ENCODE measurements around the gene SLC25A47.

The SLC25A47 gene

GRCh38 chr14:100320157-100320856 is 2.8 kb upstream of the SLC25A47 start:
- no peak for FAIRE-seq
- DNase-seq (ENCODE audit: insufficient read length): no peak
- no peak for TF ChIP-seq TAF1 (IDR thresholded peaks at IDR 0.05; ENCODE audit: borderline replicate concordance, low read depth, low read length)

- TF ChIP-seq POLR2A (IDR thresholded peaks at IDR 0.05; ENCODE audit: low read depth, low read length): no peak
- TF ChIP-seq POLR2AphosphoS5 (IDR thresholded peaks at IDR 0.05; ENCODE audit: low read depth, low read length): no peak
- no peak for TF ChIP-seq TAF1 (IDR thresholded peaks at IDR 0.05; ENCODE audit: borderline replicate concordance, low read depth, low read length)
- no peak for FAIRE-seq
- no peak for DNase-seq (ENCODE audit: insufficient read length)
Observed at GRCh38 chr14:100321473-100322137, 1.5 kb upstream of the SLC25A47 start.

GRCh38 chr14:100322138-100322957 is 791 bp upstream of the SLC25A47 start:
- TF ChIP-seq TAF1 (IDR thresholded peaks at IDR 0.05; ENCODE audit: borderline replicate concordance, low read depth, low read length) (no peak), POLR2A (IDR thresholded peaks at IDR 0.05; ENCODE audit: low read depth, low read length) (no peak), POLR2AphosphoS5 (IDR thresholded peaks at IDR 0.05; ENCODE audit: low read depth, low read length) (no peak)
- DNase-seq (ENCODE audit: insufficient read length): no peak
- no peak for FAIRE-seq

GRCh38 chr14:100323942-100324307 is 786 bp downstream of the SLC25A47 start:
- FAIRE-seq (no peak), DNase-seq (ENCODE audit: insufficient read length) (no peak)
- TF ChIP-seq POLR2A (IDR thresholded peaks at IDR 0.05; ENCODE audit: low read depth, low read length): no peak
- TF ChIP-seq POLR2AphosphoS5 (IDR thresholded peaks at IDR 0.05; ENCODE audit: low read depth, low read length): no peak
- no peak for TF ChIP-seq TAF1 (IDR thresholded peaks at IDR 0.05; ENCODE audit: borderline replicate concordance, low read depth, low read length)

- TF ChIP-seq POLR2A (IDR thresholded peaks at IDR 0.05; ENCODE audit: low read depth, low read length) (no peak), POLR2AphosphoS5 (IDR thresholded peaks at IDR 0.05; ENCODE audit: low read depth, low read length) (no peak), TAF1 (IDR thresholded peaks at IDR 0.05; ENCODE audit: borderline replicate concordance, low read depth, low read length) (no peak)
- FAIRE-seq (no peak), DNase-seq (ENCODE audit: insufficient read length) (no peak)
Observed at GRCh38 chr14:100325231-100325632, 2.1 kb downstream of the SLC25A47 start.

- FAIRE-seq: no peak
- DNase-seq (ENCODE audit: insufficient read length): no peak
- no peak for TF ChIP-seq POLR2AphosphoS5 (IDR thresholded peaks at IDR 0.05; ENCODE audit: low read depth, low read length)
- no peak for TF ChIP-seq POLR2A (IDR thresholded peaks at IDR 0.05; ENCODE audit: low read depth, low read length)
- TF ChIP-seq TAF1 (IDR thresholded peaks at IDR 0.05; ENCODE audit: borderline replicate concordance, low read depth, low read length): no peak
Observed at GRCh38 chr14:100325958-100326357, 2.8 kb downstream of the SLC25A47 start.

GRCh38 chr14:100327128-100327527 is 4.0 kb downstream of the SLC25A47 start:
- no peak for TF ChIP-seq POLR2AphosphoS5 (IDR thresholded peaks at IDR 0.05; ENCODE audit: low read depth, low read length)
- no peak for TF ChIP-seq POLR2A (IDR thresholded peaks at IDR 0.05; ENCODE audit: low read depth, low read length)
- TF ChIP-seq TAF1 (IDR thresholded peaks at IDR 0.05; ENCODE audit: borderline replicate concordance, low read depth, low read length): no peak
- FAIRE-seq: no peak
- no peak for DNase-seq (ENCODE audit: insufficient read length)

- TF ChIP-seq TAF1 (IDR thresholded peaks at IDR 0.05; ENCODE audit: borderline replicate concordance, low read depth, low read length) (no peak), POLR2A (IDR thresholded peaks at IDR 0.05; ENCODE audit: low read depth, low read length) (no peak), POLR2AphosphoS5 (IDR thresholded peaks at IDR 0.05; ENCODE audit: low read depth, low read length) (no peak)
- no peak for DNase-seq (ENCODE audit: insufficient read length)
- FAIRE-seq: no peak
Observed at GRCh38 chr14:100328495-100329163, 5.5 kb downstream of the SLC25A47 start.

GRCh38 chr14:100329233-100330006 is 6.3 kb downstream of the SLC25A47 start:
- TF ChIP-seq POLR2A (IDR thresholded peaks at IDR 0.05; ENCODE audit: low read depth, low read length) (no peak), POLR2AphosphoS5 (IDR thresholded peaks at IDR 0.05; ENCODE audit: low read depth, low read length) (no peak), TAF1 (IDR thresholded peaks at IDR 0.05; ENCODE audit: borderline replicate concordance, low read depth, low read length) (no peak)
- no peak for FAIRE-seq
- DNase-seq (ENCODE audit: insufficient read length): no peak

- no peak for DNase-seq (ENCODE audit: insufficient read length)
- no peak for TF ChIP-seq TAF1 (IDR thresholded peaks at IDR 0.05; ENCODE audit: borderline replicate concordance, low read depth, low read length)
- TF ChIP-seq POLR2A (IDR thresholded peaks at IDR 0.05; ENCODE audit: low read depth, low read length): no peak
- no peak for TF ChIP-seq POLR2AphosphoS5 (IDR thresholded peaks at IDR 0.05; ENCODE audit: low read depth, low read length)
- no peak for FAIRE-seq
Observed at GRCh38 chr14:100330007-100330344, 6.8 kb downstream of the SLC25A47 start.

Measured in GM12892 (cell line).